Stimulated activated CD8-positive, alpha-beta memory T cell treated with anti-CD3 and anti-CD28 coated beads, Interleukin-12 subunit alpha, Interleukin-12 subunit beta, amount 100 ng/mL, for 24 hours (primary cell): Measurements from ENCODE around the gene MAML3.
A peak's percentile ranks its signal among the peaks of the same experiment; 100 is the strongest.
"Not testable (repeated sequence)": the region's sequence is repeated elsewhere in the genome, so short reads cannot be mapped to it uniquely, and the experiment has no call there.

Experiments
- DNase-seq: peaks from one replicate; pipeline ENCODE4 v3.0.0-alpha.2; 2020; ENCODE audit errors: extremely low read depth

MAML3 gene

DNA sequence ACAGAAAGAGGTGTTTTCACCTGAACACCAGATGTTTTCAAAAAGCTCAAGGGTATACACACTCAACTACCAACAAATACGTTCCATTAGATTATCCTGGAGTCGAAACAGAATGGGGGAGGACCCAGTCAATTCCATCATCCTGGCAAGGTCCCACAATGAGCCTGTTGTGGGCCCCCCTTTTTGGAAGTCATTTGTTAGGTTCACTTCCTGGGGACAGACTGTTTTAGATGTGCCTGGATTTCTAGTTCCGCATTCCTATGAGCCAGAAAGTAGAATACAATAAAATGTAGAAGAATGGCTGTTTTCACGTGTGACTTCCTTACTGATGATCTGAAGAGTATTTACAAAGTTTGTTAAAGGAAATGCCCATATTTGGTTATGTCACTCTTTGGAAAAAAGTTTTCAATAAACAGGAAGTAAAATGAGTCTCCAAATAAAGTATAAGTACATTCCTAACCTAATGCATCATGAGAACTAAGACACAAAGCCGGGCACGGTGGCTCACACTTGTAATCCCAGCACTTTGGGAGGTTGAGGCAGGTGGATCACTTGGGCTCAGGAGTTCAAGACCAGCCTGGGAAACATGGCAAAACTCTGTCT is 192.5 kb downstream of the MAML3 start:
- DNase-seq: no peak

DNA sequence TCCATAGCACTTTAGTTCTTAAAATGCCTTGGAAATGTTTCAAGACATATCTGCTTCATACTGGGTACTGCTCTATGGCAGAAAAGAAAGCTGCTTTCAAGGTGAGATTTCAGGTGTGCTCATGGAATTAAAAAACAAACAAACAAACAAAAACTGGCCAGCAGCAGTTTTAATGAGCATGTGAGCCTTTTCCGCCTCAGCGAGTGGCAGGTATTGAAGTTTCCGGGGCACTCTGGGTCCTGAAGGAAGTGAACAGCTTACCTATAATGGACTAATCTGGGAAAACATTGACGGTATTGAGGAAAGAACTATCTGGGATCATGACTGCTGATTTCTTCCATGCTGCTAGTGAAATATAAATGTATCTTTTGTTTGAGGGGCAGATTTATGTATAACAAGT is 194.6 kb downstream of the MAML3 start:
- DNase-seq: no peak

DNA sequence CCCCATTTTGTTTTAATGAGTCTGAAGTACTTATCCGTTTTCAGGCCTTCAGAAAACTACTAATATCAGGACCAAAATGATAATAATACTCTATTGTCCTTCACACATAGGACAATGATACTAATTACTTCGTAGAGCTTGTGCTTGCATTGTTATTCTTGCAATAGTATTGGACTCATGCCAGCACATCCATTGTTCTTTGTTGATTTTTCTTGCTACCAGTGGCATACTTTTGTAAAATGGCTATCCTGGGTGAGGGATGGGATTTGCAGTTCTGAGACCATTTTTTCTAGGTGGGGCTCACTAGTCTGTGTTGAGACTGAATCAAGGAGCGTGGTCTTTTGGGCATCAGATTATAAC is 195.3 kb downstream of the MAML3 start:
- DNase-seq: no peak

DNA sequence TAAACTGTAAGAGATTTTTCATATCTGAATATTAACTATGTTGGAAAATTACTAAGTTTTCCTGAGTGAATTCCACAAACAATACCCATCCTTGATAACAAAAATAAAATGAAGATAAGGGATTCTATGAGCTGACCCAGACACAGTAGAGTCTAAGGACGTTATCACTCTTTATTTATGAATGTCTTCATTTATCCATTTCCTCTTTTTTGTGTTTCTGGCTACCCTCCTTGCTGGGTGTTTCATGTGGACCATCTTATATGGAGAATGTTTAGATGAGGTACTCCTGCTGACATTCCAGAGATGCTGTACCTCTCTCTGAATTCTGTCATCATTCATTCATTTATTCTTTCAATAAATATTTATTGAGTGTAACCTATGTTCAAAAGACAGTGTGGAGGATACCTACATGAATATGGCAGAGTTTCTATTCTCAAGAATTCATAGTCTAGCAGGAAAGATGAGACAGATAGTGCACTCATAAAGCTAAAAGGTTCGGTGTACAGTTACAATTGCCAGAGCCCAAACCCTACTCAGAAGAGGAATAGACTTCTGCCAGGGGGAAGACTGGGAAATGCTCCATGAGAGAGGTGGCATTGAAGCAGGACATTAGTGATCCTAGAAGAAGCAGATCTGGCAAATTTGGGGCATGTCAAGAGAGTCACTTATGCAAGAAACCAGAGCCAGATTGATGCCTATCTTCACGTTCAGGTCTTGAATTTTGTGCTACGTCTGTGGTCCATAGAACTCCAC is 195.8 kb downstream of the MAML3 start:
- DNase-seq: no peak

DNA sequence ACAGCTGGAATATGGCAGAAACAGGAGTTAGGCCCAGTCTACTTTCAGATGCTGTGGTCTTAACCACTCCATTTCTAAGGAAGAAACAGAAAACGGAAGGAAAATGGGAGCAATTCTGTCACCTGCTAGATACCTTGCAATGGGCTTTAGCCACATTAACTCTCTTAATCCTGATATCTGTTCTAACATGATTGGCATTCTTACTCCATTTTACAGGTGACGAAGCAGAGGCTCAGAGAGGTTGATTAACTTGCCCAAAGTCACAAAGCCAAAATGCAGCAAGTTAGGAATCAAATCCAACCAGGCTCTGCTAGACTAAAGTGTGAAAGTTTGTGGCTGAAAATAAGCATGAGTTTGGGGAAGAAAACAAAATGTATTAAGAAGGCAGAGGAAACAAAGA is 196.9 kb downstream of the MAML3 start:
- DNase-seq: no peak

DNA sequence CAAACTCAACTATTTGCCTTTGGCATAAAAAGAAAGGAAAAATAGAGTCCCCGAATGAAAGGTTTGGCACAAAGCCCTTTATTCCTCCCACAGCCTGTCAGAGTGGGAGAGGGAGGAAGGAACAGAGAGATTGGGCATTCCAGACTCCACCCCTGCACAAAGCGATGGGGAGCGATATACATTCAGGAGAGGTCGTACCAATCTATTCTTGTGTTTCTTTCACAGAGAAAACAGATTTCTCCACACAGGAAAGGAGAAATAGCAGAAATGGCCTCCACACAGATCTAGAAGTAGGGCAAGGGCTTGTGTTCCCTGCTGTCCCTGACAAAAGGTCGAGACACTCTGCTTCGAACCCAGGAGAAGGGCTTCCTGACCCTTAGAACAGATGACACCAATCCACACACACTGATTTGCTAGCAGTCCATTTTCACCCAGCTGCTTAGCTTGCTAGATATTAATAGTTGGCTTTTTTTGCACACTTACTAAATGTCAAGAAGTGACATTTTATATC is 197.4 kb downstream of the MAML3 start:
- DNase-seq: no peak

DNA sequence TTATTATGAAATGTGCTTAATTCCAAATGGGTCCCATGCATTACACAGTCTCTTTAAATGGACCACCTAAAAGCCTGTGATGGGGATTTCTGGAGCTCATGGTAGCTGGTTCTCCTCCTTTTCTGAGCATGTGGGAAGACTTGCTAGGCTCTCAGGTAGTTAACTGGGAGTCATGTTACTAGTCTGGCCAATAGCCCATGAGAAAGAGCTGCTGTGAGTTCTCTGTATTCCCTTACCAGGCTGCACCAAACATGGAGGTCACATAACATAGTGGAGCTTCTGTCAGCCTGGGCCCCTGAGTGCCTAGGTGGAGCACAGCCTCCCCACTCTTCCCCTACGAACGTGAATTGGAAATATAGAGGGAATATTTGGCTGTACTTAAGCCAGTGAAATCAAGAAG is 198.4 kb downstream of the MAML3 start:
- DNase-seq: no peak

DNA sequence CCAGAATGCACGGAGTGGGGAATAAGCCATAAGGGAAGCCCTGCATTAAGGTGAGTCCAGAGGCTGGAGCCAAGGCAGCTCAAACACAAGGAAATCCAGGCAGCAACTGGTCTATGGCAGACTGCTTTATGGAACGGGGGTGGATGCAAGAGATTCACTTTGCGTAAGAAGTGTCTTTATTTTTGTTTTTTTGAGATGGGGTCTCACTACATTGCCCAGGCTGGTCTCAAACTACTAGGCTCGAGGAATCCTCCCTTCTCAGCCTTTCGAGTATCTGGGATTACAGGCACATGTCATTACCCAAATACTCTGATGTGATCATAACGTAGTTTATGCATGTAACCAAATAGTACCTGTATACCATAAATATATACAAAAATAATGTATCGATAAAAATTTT is 199.5 kb downstream of the MAML3 start:
- DNase-seq: no peak

DNA sequence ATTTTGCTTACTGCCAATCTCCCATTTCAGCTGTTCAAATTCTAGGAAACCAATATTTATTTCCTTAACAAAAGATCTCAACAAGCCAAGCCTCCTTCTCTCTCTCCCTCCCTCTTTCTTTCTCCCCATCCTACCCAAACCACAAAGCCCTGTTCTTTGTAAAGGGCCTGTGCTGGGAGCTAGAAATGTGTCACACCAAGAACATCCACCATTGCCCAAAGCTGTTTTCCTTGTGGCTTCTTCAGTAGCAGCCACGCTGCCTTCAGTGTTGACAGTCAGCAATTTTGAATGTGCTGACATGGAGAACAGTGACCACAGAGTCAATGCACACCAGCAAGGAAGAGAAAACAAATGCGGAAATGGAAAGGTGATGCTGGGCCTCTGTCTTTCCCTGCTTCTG is 203.0 kb downstream of the MAML3 start:
- no peak for DNase-seq

DNA sequence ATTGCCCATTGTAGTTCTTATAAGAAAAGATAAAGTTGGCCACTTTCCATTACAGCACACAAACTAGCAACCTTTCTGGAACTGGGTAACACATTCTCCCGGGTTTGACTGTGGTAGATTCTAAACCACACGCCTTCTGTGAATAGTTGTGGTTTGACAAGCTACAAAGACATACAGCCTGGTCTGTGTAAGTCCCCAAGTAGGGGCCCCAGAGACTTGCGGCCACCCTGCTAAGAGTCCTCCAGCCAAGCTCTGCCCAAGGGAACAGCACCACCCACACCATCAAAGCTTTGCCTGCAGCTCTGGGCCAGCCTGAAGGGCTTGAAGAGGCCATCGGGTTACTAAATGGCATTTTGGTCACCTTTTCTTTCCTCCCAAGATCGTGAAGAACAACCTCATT is 203.4 kb downstream of the MAML3 start:
- peak; percentile 5 for DNase-seq

DNA sequence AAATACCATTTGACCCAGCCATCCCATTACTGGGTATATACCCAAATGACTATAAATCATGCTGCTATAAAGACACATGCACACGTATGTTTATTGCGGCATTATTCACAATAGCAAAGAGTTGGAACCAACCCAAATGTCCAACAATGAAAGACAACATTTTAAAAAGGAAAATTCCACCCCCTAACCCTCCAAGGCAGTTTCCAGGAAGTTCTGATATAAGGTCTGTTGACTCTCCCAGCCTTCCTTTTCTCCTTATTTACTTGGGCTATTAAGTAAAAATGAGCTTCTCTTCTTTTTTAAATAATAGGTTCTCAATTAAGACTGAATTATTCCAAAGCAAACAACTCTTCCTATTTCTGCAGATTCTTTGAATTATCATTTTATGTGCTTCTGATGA is 209.1 kb downstream of the MAML3 start:
- not testable (repeated sequence) for DNase-seq

DNA sequence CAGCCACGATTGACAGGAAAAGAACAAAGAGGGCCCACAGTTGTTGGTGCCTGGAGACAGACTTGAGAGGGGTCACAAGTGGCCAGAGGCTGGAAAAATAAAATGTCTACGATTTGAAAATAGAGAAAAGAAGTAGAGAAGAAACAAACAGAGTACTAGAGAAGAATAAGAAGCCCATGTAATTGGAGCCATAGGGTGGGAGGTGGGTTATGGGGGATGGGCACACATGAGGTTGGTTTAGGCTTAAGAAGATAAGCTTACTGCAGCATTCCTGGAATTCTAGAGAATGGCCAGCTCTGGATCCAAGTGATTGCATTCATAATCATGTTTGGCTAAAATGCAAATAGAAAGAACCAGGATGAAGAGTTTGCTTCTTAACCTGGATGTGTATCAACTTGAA is 210.7 kb downstream of the MAML3 start:
- DNase-seq: no peak

DNA sequence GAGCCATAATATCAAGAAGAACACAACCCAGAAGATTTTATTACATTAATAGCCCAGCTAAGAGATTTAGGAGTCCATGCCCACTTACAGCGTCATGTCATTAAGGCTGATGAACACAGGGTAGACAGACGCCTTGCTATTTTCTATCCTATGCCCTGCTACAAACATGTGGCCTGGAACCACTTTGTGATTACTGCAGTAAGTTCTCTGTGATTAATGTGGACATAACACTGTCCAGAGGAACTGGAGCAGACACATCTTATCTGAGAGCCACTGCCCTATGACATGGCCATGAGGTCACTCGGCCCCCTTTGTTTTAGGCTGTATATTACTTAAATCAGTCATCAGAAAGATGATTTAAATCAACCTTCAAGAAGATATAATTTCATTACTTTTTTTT is 211.7 kb downstream of the MAML3 start:
- no peak for DNase-seq

DNA sequence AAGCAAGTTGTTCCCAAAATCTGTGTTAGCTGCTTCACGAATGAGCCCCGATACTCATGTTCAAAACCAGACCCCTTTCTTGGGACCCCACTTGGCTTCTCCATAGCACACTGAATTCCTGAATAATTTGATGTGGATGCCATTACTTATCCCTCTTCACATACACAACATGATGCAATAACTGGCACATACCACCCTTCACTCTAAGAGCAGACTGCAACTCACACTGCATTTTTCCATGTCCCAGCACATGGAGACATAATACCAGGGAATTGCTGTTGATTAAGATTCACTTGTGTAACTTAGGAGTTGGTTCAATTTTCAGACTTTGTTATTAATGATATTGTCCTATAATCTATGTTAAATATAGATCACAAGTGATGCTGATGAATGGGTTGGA is 213.4 kb downstream of the MAML3 start:
- no peak for DNase-seq

DNA sequence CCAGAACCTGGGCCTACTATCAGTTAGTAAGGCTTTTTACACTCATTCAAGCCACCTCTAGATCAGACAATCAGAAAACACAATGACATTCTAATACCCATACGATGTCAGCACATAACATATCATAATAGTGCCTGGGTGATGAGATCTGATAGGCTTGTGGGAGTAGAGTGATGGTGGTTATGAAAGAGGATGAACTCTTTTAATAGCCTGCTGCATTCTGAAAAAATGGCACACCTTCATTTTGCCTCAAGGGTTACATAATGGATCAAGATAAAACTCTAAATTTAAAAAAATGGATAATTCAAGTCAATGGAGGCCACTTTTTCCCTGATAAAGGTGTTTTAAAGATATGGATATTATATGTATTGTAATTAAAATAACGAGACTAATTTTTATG is 215.6 kb downstream of the MAML3 start:
- no peak for DNase-seq

DNA sequence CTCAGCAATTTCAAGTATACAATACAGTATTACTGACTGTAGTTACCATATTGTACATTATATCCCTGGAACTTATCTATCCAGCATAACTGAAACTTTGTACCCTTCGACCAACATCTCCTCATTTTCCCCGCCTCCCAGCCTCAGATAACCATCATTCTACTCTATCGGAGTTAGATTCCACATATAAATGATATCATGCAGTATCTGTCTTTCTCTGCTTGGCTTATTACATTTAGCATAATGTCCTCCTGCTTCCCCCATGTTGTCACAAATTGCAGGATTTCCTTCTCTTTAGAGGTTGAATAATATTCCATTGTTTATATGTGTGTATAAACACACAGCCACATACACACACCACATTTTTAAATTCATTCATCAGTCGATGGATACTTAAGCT is 218.1 kb downstream of the MAML3 start:
- no peak for DNase-seq

DNA sequence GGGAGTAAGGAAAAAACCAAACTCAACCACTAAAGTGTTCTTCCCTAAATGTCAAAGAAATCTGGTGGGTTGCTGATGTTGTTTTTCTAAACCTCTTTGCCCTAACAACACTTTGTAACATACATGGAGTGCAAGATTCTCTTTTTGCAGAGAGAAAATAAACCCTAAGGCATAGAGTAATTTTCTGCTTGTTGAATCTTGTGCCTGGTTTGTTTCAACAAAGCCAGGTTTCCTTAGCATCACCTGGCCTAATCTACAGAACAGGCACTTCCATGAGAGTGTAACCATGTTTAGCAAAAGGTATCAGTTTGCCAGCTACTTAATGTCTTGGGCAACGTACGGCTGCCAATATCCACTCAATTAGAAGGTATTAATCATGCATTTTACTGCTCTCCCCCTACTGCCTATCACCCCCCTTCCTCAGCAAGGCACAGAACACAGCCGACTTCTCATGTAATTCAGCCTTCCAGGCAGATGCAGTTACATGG is 219.2 kb downstream of the MAML3 start:
- DNase-seq: no peak

DNA sequence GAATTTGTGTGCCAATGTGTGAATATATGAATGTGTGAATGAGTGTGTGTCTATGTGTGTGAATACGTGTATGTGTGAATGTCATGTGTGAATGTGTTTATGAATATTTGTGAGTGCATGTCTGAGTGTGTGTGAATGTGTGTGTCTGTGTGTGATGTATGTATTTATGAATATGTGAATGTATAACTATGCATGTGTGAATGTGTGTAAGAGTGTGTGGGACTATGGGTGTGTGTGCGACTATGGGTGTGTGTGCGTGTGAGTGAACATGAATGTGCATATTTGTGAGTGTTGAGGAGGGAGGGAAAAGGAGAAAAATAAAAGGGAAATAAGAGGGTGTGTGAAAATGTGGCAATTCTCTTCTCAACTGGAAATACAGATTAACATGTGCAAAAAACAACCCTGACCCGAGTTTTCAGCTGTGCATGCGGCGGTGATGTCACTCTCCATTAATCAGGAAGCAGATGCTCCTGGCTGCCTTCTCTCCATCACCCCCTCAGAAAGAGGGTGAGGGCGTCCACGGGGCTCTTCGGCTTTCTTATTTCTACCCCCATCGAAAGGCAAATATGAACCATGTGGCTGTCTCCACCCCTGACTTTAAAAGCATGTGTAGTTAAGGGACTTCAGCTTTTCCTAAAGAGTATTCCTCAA is 219.8 kb downstream of the MAML3 start:
- no peak for DNase-seq

DNA sequence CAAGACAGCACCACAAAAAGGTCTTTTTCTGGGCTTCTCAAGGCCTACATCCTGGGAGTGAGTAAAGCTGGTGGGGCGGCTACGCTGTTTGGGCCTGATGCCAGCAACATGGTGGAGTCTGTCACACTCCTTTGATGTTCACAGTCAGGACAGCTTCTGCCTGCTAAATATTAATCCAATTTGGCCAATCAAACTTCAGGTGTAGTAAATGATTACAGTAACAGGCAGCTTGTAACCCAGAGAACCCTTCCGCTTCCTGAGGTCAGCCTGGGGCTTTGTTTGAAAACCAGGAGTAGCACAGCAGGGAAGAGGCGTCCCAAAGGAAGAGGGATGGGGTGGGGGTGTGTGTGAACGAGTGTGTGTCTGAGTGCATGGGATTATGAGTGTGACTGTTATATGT is 220.4 kb downstream of the MAML3 start:
- DNase-seq: no peak

DNA sequence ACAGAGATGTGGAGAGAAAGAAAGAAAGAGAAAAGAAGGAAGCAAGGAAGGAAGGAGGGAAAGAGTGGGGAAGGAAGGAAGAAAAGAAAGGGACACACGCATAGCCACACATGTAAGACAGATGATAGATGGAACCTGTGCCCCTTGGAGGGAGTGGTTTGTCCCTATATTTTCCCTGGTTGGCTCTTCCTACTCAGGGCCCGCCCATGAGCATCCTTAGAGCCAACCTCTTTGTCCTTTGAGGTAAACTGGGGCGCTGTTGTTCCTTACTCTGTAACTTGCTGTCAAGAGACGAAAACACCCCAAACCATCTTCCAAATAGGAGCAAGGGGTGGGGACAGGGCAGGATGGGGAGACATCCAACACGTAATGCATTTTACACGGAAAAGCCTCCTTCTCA is 220.9 kb downstream of the MAML3 start:
- DNase-seq: no peak

DNA sequence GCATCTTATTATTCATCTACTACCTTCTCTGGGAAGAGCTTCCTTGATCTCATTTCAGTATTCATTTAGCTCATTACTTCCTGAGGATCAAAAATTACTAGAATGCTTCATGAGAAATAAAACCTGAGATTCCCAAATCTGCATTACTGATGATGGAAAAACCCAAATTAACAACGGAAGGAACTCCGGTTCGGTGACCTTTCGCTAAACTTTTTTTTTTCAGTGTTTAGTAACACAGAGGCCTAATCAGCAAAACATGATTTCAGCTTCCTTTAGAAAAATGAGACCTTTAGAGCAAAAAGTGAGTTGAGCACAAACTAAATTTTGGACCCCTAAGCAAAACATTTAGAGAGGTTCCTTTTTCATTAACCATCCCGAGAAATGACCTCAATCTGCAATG is 229.2 kb downstream of the MAML3 start:
- DNase-seq: no peak

DNA sequence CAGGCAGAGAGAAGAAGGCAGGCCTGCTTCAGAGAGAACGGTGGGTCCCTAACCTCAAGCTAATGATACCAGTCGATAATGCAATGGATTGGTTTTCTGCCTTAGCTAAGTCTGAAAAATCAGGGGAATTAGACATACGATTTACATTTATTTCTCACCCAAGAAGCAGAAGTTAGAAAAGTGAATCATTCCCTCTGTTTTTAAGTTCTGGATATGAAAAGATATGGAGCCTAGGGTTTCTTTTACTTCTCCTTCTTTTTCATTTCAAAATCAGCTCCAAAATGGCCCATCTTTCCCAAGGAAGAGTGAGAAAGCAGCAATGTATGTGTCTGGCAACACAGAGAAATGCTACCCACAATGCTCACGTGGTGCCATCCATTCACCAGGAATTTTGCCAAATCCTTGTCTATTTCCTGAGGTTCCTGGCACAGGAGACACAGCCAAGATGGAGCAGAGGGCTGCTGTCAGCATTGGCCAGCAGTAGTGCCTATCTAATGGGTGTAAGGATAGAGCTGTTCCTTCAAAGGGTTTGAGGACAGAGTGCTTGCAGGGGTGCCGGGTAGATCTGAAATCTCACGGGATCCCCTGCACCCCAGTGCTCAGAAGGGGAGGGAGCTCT is 231.5 kb downstream of the MAML3 start:
- no peak for DNase-seq
